HCT116 (cell line): ENCODE data around the gene ADAM23. TPM values are rescaled to one million over a fixed set of nuclear protein-coding genes. Genes with fewer than 3 reads are reported as not detected.

Experiments
- ATAC-seq: fragments of 200-7000 bp; cut with Tn5 transposase; 2 replicates; pipeline ENCODE4 v1.9.1; 2020; ENCODE audit warnings: mild to moderate bottlenecking, moderate library complexity
- BruUV-seq: library from RNA; stranded (reverse); fragments of 400-500 nt; replicated peaks from 2 replicates; lab custom pipeline; 2021; lab: Mats Ljungman, UMichigan
- CTCF ChIA-PET: fragments of 300-600 bp; sonication (Branson Sonifier 250); formaldehyde crosslinking; loops from one replicate; lab custom pipeline; 2021; ENCODE audit warnings: antibody characterized with exemption; lab: Charles Lee
- POLR2A ChIA-PET: fragments of 300-600, 350-600 bp; sonication (Branson Sonifier 250); formaldehyde crosslinking; loops from one replicate; lab custom pipeline; 2021; ENCODE audit warnings: antibody characterized with exemption; lab: Charles Lee
- RAD21 ChIA-PET, 2 experiments: fragments of 300-600 bp; sonication (Branson Sonifier 250); formaldehyde crosslinking; loops; one replicate each; lab custom pipeline; 2023; ENCODE audit warnings: low total read pairs in 2 of 2; ENCODE audit not compliant: uncharacterized antibody in 2 of 2, unreplicated experiment in 2 of 2, low non-redundant PET in 1 of 2; lab: Charles Lee
- DNase-seq: peaks from one replicate; pipeline ENCODE4 v3.0.0-alpha.2; 2010; ENCODE audit warnings: low read depth, low spot score
- H2AFZ ChIP-seq: fragments of 200-600 bp; shearing (Covaris generic), sonication (generic); 2 replicates; pipeline ENCODE4 v1.6.1; 2017; ENCODE audit warnings: low read depth, mixed run types, mixed read lengths, antibody characterized with exemption, low read length; ENCODE audit not compliant: poor library complexity, severe bottlenecking
- H3K27ac ChIP-seq: 2 replicates; pipeline ENCODE4 v1.5.1; 2012; ENCODE audit warnings: low read depth, low read length
- H3K27me3 ChIP-seq: fragments of 200-600 bp; sonication (generic); 2 replicates; pipeline ENCODE4 v1.6.1; 2016; ENCODE audit warnings: mixed run types, low read length, mixed read lengths; ENCODE audit not compliant: insufficient read depth
- H3K36me3 ChIP-seq, 2 experiments: fragments of 200-500 bp in 1 of 2; fragments of 200-600 bp in 1 of 2; sonication (Bioruptor generic) in 1 of 2; sonication (generic) in 1 of 2; 2 replicates each; pipeline versions ENCODE4 v1.5.1 to v1.6.1; 2014 to 2016; ENCODE audit warnings: low read length in 2 of 2, inconsistent platforms in 1 of 2, mixed read lengths in 1 of 2, mixed run types in 1 of 2; ENCODE audit not compliant: insufficient read depth in 2 of 2, control insufficient read depth in 1 of 2
- H3K4me1 ChIP-seq, 2 experiments: fragments of 200-600 bp in 1 of 2; sonication (generic) in 1 of 2; 2 replicates each; pipeline versions ENCODE4 v1.5.1 to v1.6.1; 2012 to 2017; ENCODE audit warnings: low read length in 2 of 2, inconsistent platforms in 1 of 2, mild to moderate bottlenecking in 1 of 2, mixed read lengths in 1 of 2, mixed run types in 1 of 2, moderate library complexity in 1 of 2; ENCODE audit not compliant: insufficient read depth in 2 of 2, control insufficient read depth in 1 of 2
- H3K4me2 ChIP-seq: fragments of 200-600 bp; sonication (generic); 2 replicates; pipeline ENCODE4 v1.6.1; 2017; ENCODE audit warnings: mixed run types, low read length, mixed read lengths
- H3K4me3 ChIP-seq, 2 experiments: fragments of 200-600 bp in 1 of 2; sonication (generic) in 1 of 2; replicated peaks in 1 of 2; 2 replicates each; pipeline ENCODE4 v1.5.1; 2011 to 2016; ENCODE audit warnings: low read length in 2 of 2, control low read depth in 1 of 2, low read depth in 1 of 2, mild to moderate bottlenecking in 1 of 2, mixed read lengths in 1 of 2, mixed run types in 1 of 2
- H3K79me2 ChIP-seq: fragments of 200-600 bp; sonication (generic); 2 replicates; pipeline ENCODE4 v1.6.1; 2017; ENCODE audit warnings: mild to moderate bottlenecking, mixed run types, low read length, moderate library complexity, mixed read lengths; ENCODE audit not compliant: insufficient read depth
- H3K9ac ChIP-seq: fragments of 200-600 bp; sonication (generic); 2 replicates; pipeline ENCODE4 v1.6.1; 2016; ENCODE audit warnings: low read length, mixed read lengths
- H3K9me2 ChIP-seq: fragments of 200-600 bp; sonication (generic), shearing (Covaris generic); 2 replicates; pipeline ENCODE4 v1.6.1; 2017; ENCODE audit warnings: mixed run types, mild to moderate bottlenecking, moderate library complexity; ENCODE audit not compliant: insufficient read depth
- H3K9me3 ChIP-seq, 2 experiments: fragments of 200-500 bp in 1 of 2; fragments of 200-600 bp in 1 of 2; sonication (Bioruptor generic) in 1 of 2; sonication (generic) in 1 of 2; 2 replicates each; pipeline ENCODE4 v1.6.1; 2014 to 2017; ENCODE audit warnings: low read length in 2 of 2, mixed read lengths in 2 of 2, inconsistent platforms in 1 of 2, low read depth in 1 of 2, mild to moderate bottlenecking in 1 of 2, mixed run types in 1 of 2, moderate library complexity in 1 of 2; ENCODE audit not compliant: control insufficient read depth in 1 of 2, insufficient read depth in 1 of 2
- H4K20me1 ChIP-seq: fragments of 200-600 bp; sonication (generic), shearing (Covaris generic); 2 replicates; pipeline ENCODE4 v1.6.1; 2017; ENCODE audit warnings: mixed run types, mild to moderate bottlenecking, moderate library complexity; ENCODE audit not compliant: insufficient read depth
- ELF1 ChIP-seq: IDR thresholded peaks from 2 replicates; pipeline ENCODE4 v1.6.1; 2012; ENCODE audit warnings: low read depth, borderline replicate concordance
- EZH2 ChIP-seq: fragments of 200-600 bp; sonication (generic); IDR thresholded peaks from 2 replicates; pipeline ENCODE4 v1.6.1; 2017; ENCODE audit warnings: antibody characterized with exemption, mixed run types
- EZH2phosphoT487 ChIP-seq: fragments of 200-600 bp; IDR thresholded peaks from 2 replicates; pipeline ENCODE4 v1.6.1; 2018; ENCODE audit warnings: antibody characterized with exemption, borderline replicate concordance
- POLR2A ChIP-seq: IDR thresholded peaks from 2 replicates; pipeline ENCODE4 v1.7.0; 2011; ENCODE audit warnings: borderline replicate concordance; ENCODE audit not compliant: insufficient read depth, insufficient read length; ENCODE audit errors: extremely low read depth
- POLR2AphosphoS5 ChIP-seq: IDR thresholded peaks from 2 replicates; pipeline ENCODE4 v1.6.1; 2011; ENCODE audit warnings: mild to moderate bottlenecking, low read depth, low read length, moderate library complexity
- RAD21 ChIP-seq: IDR thresholded peaks from 2 replicates; pipeline ENCODE4 v1.6.1; 2012; ENCODE audit warnings: low read depth, mild to moderate bottlenecking
- SRF ChIP-seq: IDR thresholded peaks from 2 replicates; pipeline ENCODE4 v1.6.1; 2012; ENCODE audit warnings: low read depth
- ZNF274 ChIP-seq: fragments of 200-500 bp; sonication (Bioruptor generic); IDR thresholded peaks from 2 replicates; pipeline ENCODE4 v1.6.1; 2014; ENCODE audit warnings: mild to moderate bottlenecking, low read depth, low read length, inconsistent platforms
- intact Hi-C: fragments of 100-400 bp; cut with micrococcal nuclease; formaldehyde crosslinking; loops from 2 replicates; pipeline ENCODE4 v1.10.0; 2022
- total RNA-seq: library from RNA; stranded (reverse); gene quantifications from one replicate; pipeline ENCODE4 v1.2.1, GENCODE V29; 2021; ENCODE audit not compliant: unreplicated experiment
- TF ChIP-seq, protein P1 (sequence below): IDR thresholded peaks from 2 replicates; pipeline ENCODE4 v1.6.1; 2012
- TF ChIP-seq, protein P2 (sequence below): IDR thresholded peaks from 2 replicates; pipeline ENCODE4 v1.6.1; 2012; ENCODE audit warnings: low read depth

Gene ADAM23
- total RNA-seq, 1 experiment from 2014 or later: 0.10 TPM

DNA sequence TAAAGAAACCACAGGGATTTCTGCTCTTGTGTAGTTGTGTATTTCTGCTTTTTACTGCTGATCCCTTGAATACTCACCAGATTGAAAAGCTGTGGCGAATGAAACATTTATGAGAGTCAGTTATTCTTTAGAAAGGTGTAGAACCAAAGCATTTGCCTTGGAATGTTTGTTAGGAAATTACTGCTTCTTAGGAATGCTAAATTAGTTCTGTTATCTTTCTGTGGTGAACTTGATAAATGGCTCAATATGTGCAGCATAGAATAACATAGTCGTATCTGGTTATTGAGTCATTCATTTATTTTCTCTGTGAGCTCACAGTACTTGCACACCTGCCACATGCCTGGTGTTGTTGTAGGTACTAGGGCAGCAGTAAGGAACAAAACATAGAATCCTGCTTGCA is 142.0 kb downstream of the ADAM23 start:
- Histone ChIP-seq H3K9ac (no peak overlapping the region), H3K36me3 (no peaks in the 10 kb centered on the region), H3K4me1 (peaks cover 0 to 7% of the 10 kb centered on the region in 2 experiments; a peak in 2 of 4 replicates), H2AFZ (no peak overlapping the region), H3K27me3 (no peaks in the 10 kb centered on the region), H3K79me2 (no peaks in the 10 kb centered on the region), H3K9me3 (no peaks in the 10 kb centered on the region), H3K27ac (no peak overlapping the region), H4K20me1 (no peaks in the 10 kb centered on the region), H3K4me3 (no peak overlapping the region), H3K4me2 (no peak overlapping the region), H3K9me2 (no peaks in the 10 kb centered on the region)
- ChIA-PET POLR2A (no interaction called here), RAD21 (no interaction called here), CTCF (no interaction called here)
- TF ChIP-seq EZH2phosphoT487: no peak
- no peak for TF ChIP-seq EZH2
- no peak for TF ChIP-seq ELF1
- TF ChIP-seq RAD21: no peak
- no peak for TF ChIP-seq POLR2AphosphoS5
- no peak for TF ChIP-seq POLR2A
- TF ChIP-seq, protein P1, sequence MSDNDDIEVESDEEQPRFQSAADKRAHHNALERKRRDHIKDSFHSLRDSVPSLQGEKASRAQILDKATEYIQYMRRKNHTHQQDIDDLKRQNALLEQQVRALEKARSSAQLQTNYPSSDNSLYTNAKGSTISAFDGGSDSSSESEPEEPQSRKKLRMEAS: no peak
- no peak for DNase-seq
- ATAC-seq: no peak
- intact Hi-C loops: no loop called here
- no TSS peak for BruUV-seq

DNA sequence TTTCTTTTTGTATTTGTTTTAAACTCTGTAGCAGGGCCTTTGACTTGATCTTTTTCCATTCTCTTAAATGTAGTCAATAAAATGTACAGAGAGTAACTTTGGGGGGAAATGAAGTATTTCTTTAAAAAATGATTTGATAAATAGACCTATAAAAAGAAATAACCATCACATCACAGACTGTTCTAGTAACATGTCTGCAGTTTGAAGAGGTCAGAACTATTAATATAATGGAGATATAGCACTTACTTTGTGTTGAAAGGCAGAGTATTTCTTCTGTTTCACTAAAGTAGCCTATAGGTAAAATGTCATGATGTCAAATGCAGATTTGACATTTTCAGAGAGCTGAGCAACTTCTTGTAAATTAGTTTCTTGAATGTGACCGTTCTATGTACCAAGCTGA is 143.3 kb downstream of the ADAM23 start:
- no peaks in the 10 kb centered on the region for H3K9me2 ChIP-seq
- DNase-seq (no peak), ATAC-seq (no peak)
- peaks cover 0 to 7% of the 10 kb centered on the region in 2 experiments; a peak in 2 of 4 replicates for H3K4me1 ChIP-seq
- CTCF ChIA-PET: interaction anchor here (0.6 kb wide), 1 partner anchor 509 kb away, joined by 4 read pairs; no protein-coding TSS in a partner anchor
- RAD21 ChIA-PET: no interaction called here
- no peak overlapping the region for H3K4me2 ChIP-seq
- TF ChIP-seq, protein P2, sequence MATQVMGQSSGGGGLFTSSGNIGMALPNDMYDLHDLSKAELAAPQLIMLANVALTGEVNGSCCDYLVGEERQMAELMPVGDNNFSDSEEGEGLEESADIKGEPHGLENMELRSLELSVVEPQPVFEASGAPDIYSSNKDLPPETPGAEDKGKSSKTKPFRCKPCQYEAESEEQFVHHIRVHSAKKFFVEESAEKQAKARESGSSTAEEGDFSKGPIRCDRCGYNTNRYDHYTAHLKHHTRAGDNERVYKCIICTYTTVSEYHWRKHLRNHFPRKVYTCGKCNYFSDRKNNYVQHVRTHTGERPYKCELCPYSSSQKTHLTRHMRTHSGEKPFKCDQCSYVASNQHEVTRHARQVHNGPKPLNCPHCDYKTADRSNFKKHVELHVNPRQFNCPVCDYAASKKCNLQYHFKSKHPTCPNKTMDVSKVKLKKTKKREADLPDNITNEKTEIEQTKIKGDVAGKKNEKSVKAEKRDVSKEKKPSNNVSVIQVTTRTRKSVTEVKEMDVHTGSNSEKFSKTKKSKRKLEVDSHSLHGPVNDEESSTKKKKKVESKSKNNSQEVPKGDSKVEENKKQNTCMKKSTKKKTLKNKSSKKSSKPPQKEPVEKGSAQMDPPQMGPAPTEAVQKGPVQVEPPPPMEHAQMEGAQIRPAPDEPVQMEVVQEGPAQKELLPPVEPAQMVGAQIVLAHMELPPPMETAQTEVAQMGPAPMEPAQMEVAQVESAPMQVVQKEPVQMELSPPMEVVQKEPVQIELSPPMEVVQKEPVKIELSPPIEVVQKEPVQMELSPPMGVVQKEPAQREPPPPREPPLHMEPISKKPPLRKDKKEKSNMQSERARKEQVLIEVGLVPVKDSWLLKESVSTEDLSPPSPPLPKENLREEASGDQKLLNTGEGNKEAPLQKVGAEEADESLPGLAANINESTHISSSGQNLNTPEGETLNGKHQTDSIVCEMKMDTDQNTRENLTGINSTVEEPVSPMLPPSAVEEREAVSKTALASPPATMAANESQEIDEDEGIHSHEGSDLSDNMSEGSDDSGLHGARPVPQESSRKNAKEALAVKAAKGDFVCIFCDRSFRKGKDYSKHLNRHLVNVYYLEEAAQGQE: no peak
- no peak for TF ChIP-seq SRF
- no peak for TF ChIP-seq ZNF274
- no peaks in the 10 kb centered on the region for H3K36me3 ChIP-seq
- no TSS peak for BruUV-seq
- no peak overlapping the region for H2AFZ ChIP-seq
- no peak overlapping the region for H3K4me3 ChIP-seq
- no peaks in the 10 kb centered on the region for H3K27me3 ChIP-seq
- H4K20me1 ChIP-seq: no peaks in the 10 kb centered on the region
- H3K9me3 ChIP-seq: no peaks in the 10 kb centered on the region
- intact Hi-C loops: no loop called here
- no peak overlapping the region for H3K27ac ChIP-seq
- no peak overlapping the region for H3K9ac ChIP-seq
- POLR2A ChIA-PET: no interaction called here
- no peaks in the 10 kb centered on the region for H3K79me2 ChIP-seq
